ENCODE data around the gene COBLL1.

DNA sequence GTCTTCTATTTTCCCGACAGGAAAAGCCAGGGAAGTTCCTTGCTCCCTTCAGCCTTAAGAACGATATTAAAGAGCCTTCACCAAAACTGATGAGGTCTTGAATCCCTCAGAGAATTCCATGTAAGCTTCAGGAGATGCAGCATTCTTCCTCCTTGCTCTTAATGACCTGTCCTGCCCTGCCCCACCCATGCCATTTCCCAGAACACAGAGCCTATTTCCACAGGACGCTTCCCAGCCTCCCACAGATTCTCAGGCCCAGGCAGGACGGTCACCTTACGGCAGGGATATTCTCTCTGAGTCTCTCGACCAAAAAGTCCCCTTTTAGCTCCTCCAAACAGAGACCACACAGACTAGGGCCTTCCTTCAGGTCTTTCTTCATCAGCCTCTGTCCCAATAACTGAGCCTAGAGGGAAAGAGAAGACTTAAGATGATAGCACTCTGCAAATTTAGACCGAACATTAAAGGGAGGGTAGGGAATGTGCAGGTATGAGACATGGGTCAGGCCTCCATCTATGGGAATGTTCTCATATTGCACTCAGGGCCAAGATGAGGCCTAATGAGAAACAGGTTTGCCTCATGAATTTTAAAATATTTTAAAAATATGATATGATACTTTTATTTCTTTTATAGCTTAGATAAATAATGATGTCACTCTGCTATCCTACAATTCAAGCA lies 62.1 kb downstream of the COBLL1 start:
- no peak for TF ChIP-seq POU2F2 (IDR thresholded peaks at IDR 0.05; ENCODE audit: low read depth, low read length)
- TF ChIP-seq TAF1 (IDR thresholded peaks at IDR 0.05; ENCODE audit: low read depth, low read length) = no peak
- no peak for TF ChIP-seq SPI1 (IDR thresholded peaks at IDR 0.05; ENCODE audit: low read depth, low read length)
- TF ChIP-seq POLR2A (IDR thresholded peaks at IDR 0.05; ENCODE audit: low read depth, low read length) = no peak
